GM12865 (cell line): ENCODE data around the gene SNAP25.

ENCODE experiments used
- DNase-seq: peaks from one replicate; pipeline ENCODE4 v3.0.0; 2010; ENCODE audit warnings: low read depth
- H3K4me3 ChIP-seq: 2 replicates; pipeline ENCODE4 v1.5.1; 2011; ENCODE audit warnings: mild to moderate bottlenecking, low read depth, low read length, control low read depth
- TF ChIP-seq, protein P1 (sequence below): IDR thresholded peaks from 2 replicates; pipeline ENCODE4 v1.5.1; 2011; ENCODE audit warnings: low read length, control low read depth, low read depth, inconsistent platforms; ENCODE audit not compliant: insufficient read depth; ENCODE audit errors: missing control alignments

SNAP25 gene

DNA sequence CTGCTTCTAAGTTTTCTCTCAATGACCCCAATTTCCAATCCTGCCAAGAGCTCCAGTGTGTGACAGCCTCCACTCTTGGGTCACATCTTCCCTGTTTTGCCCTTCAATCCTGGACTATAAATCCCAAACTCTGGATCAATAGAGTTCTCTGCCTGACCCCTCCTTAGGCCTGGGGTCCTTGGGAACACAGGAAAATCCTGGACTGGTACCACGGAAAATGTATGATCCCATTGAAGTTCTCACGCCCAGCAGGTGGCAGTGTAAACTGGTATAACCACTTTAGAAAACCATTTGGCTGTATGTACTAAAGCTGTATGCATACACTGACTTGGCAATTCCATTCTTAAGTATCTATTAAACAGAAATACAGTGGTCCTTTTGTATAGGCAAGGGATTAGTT, 98.0 kb downstream of the SNAP25 start:
- TF ChIP-seq, protein P1, sequence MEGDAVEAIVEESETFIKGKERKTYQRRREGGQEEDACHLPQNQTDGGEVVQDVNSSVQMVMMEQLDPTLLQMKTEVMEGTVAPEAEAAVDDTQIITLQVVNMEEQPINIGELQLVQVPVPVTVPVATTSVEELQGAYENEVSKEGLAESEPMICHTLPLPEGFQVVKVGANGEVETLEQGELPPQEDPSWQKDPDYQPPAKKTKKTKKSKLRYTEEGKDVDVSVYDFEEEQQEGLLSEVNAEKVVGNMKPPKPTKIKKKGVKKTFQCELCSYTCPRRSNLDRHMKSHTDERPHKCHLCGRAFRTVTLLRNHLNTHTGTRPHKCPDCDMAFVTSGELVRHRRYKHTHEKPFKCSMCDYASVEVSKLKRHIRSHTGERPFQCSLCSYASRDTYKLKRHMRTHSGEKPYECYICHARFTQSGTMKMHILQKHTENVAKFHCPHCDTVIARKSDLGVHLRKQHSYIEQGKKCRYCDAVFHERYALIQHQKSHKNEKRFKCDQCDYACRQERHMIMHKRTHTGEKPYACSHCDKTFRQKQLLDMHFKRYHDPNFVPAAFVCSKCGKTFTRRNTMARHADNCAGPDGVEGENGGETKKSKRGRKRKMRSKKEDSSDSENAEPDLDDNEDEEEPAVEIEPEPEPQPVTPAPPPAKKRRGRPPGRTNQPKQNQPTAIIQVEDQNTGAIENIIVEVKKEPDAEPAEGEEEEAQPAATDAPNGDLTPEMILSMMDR: peak; percentile 27
- no peak overlapping the region for H3K4me3 ChIP-seq
- peak; percentile 40 for DNase-seq

DNA sequence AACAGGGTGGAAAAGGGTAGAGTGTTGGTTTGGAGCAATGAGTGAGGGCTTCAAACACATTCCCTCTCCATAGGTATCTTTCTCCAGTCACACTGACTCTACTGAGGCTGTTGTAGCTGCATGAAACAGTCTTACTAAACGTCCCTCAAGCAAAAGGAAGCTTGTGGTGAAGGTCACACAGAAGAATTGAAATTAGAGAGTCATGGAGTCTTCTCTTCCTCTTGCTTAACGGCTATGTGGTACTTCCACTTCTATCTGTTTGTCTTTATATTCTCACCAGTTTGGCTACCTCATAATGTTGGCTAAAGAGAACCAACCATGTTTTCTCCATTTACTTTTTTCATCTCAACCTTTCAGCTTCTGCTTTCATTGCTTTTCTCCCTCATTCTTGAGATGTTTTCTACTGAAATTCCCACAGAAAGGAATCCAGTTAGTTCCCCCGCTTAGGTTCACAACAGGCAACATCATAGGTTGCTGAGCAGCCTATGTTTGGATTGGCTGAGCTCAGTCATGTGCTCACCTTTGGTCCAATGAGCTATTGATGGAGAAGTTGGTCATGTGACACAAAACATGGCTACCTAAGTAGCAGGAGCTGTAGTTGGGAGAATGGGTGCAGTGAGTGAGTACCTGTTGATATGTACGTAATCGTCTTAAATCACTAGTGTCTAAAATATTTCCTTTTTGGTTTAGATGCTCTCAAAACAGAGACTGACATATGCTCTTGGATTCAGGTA, 99.8 kb downstream of the SNAP25 start:
- TF ChIP-seq, protein P1: no peak
- no peak for DNase-seq
- H3K4me3 ChIP-seq: no peak overlapping the region

DNA sequence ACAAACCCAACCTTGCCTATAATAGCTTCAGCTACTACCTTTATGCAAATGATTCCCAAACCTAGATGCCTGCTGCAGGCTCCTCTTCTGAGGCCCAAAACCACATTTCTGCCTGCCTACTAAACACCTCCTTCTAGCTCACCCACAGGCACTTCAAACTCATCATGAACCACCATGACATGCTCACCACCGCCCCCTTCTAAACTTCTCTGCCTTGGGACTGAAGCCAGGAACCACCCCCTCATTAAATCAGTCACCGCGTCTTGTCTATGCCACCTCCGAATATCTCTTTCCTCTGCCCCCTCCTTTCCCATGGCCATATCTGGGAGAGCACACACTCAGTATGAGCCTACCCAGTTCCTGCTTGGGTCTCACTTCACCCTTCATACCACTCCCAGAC, 101.2 kb downstream of the SNAP25 start:
- no peak overlapping the region for H3K4me3 ChIP-seq
- DNase-seq: no peak
- TF ChIP-seq, protein P1: no peak

DNA sequence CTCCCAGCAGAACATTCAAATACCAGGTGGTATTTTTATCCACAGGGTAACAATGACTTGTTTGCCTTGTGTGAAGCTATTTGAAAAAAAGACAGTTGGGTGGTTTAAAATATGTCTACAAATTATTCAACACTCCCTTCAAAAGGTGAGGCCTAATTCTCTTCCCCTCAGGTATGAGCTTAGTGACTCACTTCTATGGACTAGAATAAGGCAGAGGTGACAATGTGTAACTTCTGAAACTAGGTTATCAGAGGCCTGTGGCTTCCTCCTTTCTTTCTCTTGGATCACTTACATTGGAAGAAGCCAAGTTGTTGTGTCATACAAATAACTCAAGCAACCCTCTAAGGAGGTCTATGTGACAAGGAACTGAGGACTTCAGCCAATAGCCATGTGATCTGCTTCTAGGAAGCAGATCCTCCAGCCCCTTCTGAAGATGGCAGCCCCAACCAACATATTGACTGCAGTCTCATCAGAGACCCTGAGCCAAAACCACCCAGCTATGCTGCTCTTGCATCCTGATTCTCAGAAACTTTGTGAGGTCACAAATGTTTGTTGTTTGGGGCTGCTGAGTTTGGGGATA, 102.6 kb downstream of the SNAP25 start:
- TF ChIP-seq, protein P1: no peak
- DNase-seq: no peak
- no peak overlapping the region for H3K4me3 ChIP-seq

DNA sequence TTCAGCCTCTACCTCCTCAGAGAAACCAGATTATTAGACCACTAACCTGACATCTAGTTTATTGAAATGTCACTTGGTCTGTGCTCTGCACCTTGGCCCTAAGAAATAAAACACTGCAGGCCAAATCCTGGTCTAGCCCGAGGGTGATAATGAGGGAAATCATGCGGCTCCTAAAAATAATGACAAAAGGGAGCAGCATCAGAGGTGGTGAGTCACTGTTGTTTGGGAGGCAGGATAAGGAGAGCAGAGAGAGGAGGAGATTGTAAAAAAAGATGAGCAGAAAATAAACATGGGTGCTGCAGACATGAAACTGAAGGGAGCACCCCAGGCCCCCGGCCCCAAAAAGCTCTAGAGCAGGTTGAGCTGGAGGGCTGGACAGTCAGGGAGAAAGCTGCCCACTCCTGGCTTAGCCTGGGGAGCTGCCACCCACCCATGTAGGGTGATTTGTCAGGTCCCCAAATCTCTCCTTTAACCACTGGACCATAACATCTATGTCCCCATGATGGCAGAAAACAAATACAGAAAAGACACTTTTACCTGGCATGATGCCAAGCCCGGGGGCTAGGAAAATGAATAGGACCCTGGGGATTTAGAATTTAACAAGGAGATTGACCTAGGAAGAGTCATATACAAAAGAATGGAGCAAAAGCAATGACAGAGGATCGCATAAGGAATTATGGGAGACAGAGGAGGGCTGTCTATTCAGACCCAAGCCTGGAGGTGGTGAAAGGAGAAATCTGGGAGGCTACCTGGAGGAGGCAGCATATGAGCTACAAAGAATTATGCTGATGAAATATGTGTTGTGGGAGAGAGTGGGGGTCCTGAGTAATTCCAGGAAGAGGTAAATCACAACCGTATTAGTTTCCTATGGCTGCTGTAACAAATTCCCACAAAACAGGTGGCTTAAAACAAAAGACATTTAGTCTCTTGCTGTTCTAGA, 103.7 kb downstream of the SNAP25 start:
- no peak for DNase-seq
- TF ChIP-seq, protein P1: no peak
- H3K4me3 ChIP-seq: no peak overlapping the region

DNA sequence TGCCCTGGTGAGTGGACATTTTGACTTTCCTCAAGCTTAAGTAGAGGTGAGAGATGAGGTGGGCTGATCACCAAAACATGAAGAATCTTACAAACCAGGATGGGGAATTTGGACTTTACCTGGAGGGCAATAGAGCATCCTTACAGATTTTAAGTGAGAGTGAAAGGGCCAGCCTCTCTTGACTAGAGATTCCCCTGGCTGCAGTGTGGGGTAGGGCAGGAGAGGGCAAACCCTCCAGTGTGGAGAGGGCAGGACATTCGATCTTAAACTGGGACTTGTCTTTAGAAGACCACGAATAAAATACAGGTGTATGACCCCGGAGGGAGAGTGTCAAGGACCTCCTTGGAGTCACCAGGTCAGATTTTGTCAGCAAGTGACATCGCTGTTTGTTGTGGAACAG, 105.1 kb downstream of the SNAP25 start:
- H3K4me3 ChIP-seq: no peak overlapping the region
- TF ChIP-seq, protein P1: no peak
- no peak for DNase-seq
